KOPT-K1 (cell line): Measurements from ENCODE around the gene WBP1.

ENCODE experiments used
- H3K27ac ChIP-seq: fragments of 200-600 bp; sonication (generic); 2 replicates; pipeline ENCODE4 v1.5.1; 2016; ENCODE audit warnings: antibody characterized with exemption, mild to moderate bottlenecking, low read depth, low read length; ENCODE audit not compliant: poor library complexity, severe bottlenecking
- H3K36me3 ChIP-seq: fragments of 200-600 bp; sonication (generic); 2 replicates; pipeline ENCODE4 v1.5.1; 2017; ENCODE audit warnings: antibody characterized with exemption, mild to moderate bottlenecking, low read length, moderate library complexity; ENCODE audit not compliant: insufficient read depth
- H3K9me3 ChIP-seq: fragments of 200-600 bp; sonication (generic); 2 replicates; pipeline ENCODE4 v1.5.1; 2017; ENCODE audit warnings: antibody characterized with exemption, low read length, mild to moderate bottlenecking; ENCODE audit not compliant: insufficient read depth, poor library complexity, severe bottlenecking

WBP1 gene

GRCh38 chr2:74499267-74499939 is 41.2 kb downstream of the WBP1 start, which contains the start of gene LBX2:
Gene LBX2 (minus strand): TSS chr2:74499603. CDS start chr2:74499537, 66 bp downstream.
- Histone ChIP-seq H3K36me3 (peaks cover 3% of the 10 kb centered on the region; the same call in 1 of the 2 replicates), H3K9me3 (no peaks in the 10 kb centered on the region), H3K27ac (no peak within 1 kb of the TSS)

- Histone ChIP-seq H3K27ac (no peak overlapping the region), H3K36me3 (peaks cover 10% of the 10 kb centered on the region; the same call in 1 of the 2 replicates), H3K9me3 (no peaks in the 10 kb centered on the region)
Measured at GRCh38 chr2:74499940-74500577, 41.8 kb downstream of the WBP1 start.

GRCh38 chr2:74500578-74500946 is 42.3 kb downstream of the WBP1 start:
- H3K9me3 ChIP-seq, result no peaks in the 10 kb centered on the region
- peaks cover 15% of the 10 kb centered on the region; the same call in 1 of the 2 replicates for H3K36me3 ChIP-seq
- no peak overlapping the region for H3K27ac ChIP-seq

- H3K27ac ChIP-seq, result no peak overlapping the region
- no peaks in the 10 kb centered on the region for H3K9me3 ChIP-seq
- H3K36me3 ChIP-seq, result peaks cover 21% of the 10 kb centered on the region; the same call in 1 of the 2 replicates
Measured at GRCh38 chr2:74501335-74502071, 43.3 kb downstream of the WBP1 start.

- Histone ChIP-seq H3K36me3 (peaks cover 21% of the 10 kb centered on the region; the same call in 1 of the 2 replicates), H3K9me3 (no peaks in the 10 kb centered on the region), H3K27ac (no peak overlapping the region)
Measured at GRCh38 chr2:74502147-74502719, 44.0 kb downstream of the WBP1 start.

GRCh38 chr2:74502720-74503505 is 44.7 kb downstream of the WBP1 start:
- Histone ChIP-seq H3K27ac (no peak overlapping the region), H3K9me3 (no peaks in the 10 kb centered on the region), H3K36me3 (peaks cover 21% of the 10 kb centered on the region; the same call in 1 of the 2 replicates)

- H3K9me3 ChIP-seq, result no peaks in the 10 kb centered on the region
- H3K27ac ChIP-seq, result no peak overlapping the region
- peaks cover 21% of the 10 kb centered on the region; the same call in 1 of the 2 replicates for H3K36me3 ChIP-seq
Measured at GRCh38 chr2:74503506-74504475, 45.6 kb downstream of the WBP1 start.

GRCh38 chr2:74504591-74504990 is 46.4 kb downstream of the WBP1 start:
- no peak overlapping the region for H3K27ac ChIP-seq
- peaks cover 21% of the 10 kb centered on the region; the same call in 1 of the 2 replicates for H3K36me3 ChIP-seq
- no peaks in the 10 kb centered on the region for H3K9me3 ChIP-seq

- Histone ChIP-seq H3K36me3 (peaks cover 21% of the 10 kb centered on the region; the same call in 1 of the 2 replicates), H3K9me3 (no peaks in the 10 kb centered on the region), H3K27ac (no peak overlapping the region)
Measured at GRCh38 chr2:74505448-74506246, 47.4 kb downstream of the WBP1 start.

- Histone ChIP-seq H3K36me3 (peaks cover 21% of the 10 kb centered on the region; the same call in 1 of the 2 replicates), H3K9me3 (no peaks in the 10 kb centered on the region), H3K27ac (peak within 1 kb of the TSS; percentile 92)
Measured at GRCh38 chr2:74507145-74507925, 49.1 kb downstream of the WBP1 start, which contains the start of gene PCGF1. Gene PCGF1 (minus strand): TSS chr2:74507695. CDS start chr2:74507668, 27 bp downstream.

- peak overlapping the region; percentile 92 for H3K27ac ChIP-seq
- peaks cover 21% of the 10 kb centered on the region; the same call in 1 of the 2 replicates for H3K36me3 ChIP-seq
- no peaks in the 10 kb centered on the region for H3K9me3 ChIP-seq
Measured at GRCh38 chr2:74507926-74508520, 49.8 kb downstream of the WBP1 start.

GRCh38 chr2:74510272-74510671 is 52.0 kb downstream of the WBP1 start:
- Histone ChIP-seq H3K36me3 (peaks cover 9% of the 10 kb centered on the region; the same call in 1 of the 2 replicates), H3K9me3 (no peaks in the 10 kb centered on the region), H3K27ac (no peak overlapping the region)
